ENCODE data around the gene WWOX.

- TF ChIP-seq CTCF (IDR thresholded peaks at IDR 0.05): no peak
- TF ChIP-seq POLR2A (IDR thresholded peaks at IDR 0.05): no peak
- TF ChIP-seq EP300 (IDR thresholded peaks at IDR 0.05): no peak
These were observed 943.4 kb downstream of the WWOX start for GRCh38 chr16:79042886-79043285.

Data from gastroesophageal sphincter (tissue), 3 donors.